Endothelial cell of umbilical vein (primary cell): ENCODE measurements around the gene TAS1R3. TPM values are rescaled to one million over a fixed set of nuclear protein-coding genes. Genes with fewer than 3 reads are reported as not detected.

ENCODE experiments used
- BruUV-seq: library from RNA; stranded (reverse); fragments of 400-500 nt; replicated peaks from 2 replicates; lab custom pipeline; 2021; lab: Mats Ljungman, UMichigan
- CTCF ChIA-PET: fragments of 300-600, 350-600 bp; sonication (Branson Sonifier 250); formaldehyde crosslinking; loops from one replicate; lab custom pipeline; 2021; ENCODE audit warnings: antibody characterized with exemption, inconsistent platforms; lab: Charles Lee
- POLR2A ChIA-PET: fragments of 300-600, 350-600 bp; sonication (Branson Sonifier 250); formaldehyde crosslinking; loops from one replicate; lab custom pipeline; 2021; ENCODE audit warnings: antibody characterized with exemption, inconsistent platforms; lab: Charles Lee
- DNase-seq: peaks from one replicate; pipeline ENCODE4 v3.0.0-alpha.2; 2011; ENCODE audit warnings: low read depth, low spot score
- FAIRE-seq: peaks from 2 replicates; lab custom pipeline; 2011; peaks lifted over from hg19 to GRCh38; lab: Jason Lieb, UNC
- H2AFZ ChIP-seq: 2 replicates; pipeline ENCODE4 v1.6.0; 2012; ENCODE audit warnings: low read depth, low read length, control low read depth, inconsistent platforms
- H3K27ac ChIP-seq: 2 replicates; pipeline ENCODE4 v1.5.1; 2011; ENCODE audit warnings: low read depth, mild to moderate bottlenecking, control low read depth, low read length, moderate library complexity; ENCODE audit not compliant: insufficient read depth
- H3K27me3 ChIP-seq, 2 experiments: 2 replicates each; pipeline versions ENCODE4 v1.6.0 to v1.6.1; 2011; ENCODE audit warnings: low read length in 2 of 2, mixed read lengths in 1 of 2; ENCODE audit not compliant: control insufficient read depth in 2 of 2, insufficient read depth in 2 of 2
- H3K36me3 ChIP-seq, 2 experiments: 2 replicates in 1 of 2; 3 replicates in 1 of 2; pipeline ENCODE4 v1.5.1; 2011; ENCODE audit warnings: low read length in 2 of 2, mild to moderate bottlenecking in 1 of 2, moderate library complexity in 1 of 2; ENCODE audit not compliant: control insufficient read depth in 2 of 2, insufficient read depth in 2 of 2; ENCODE audit errors: extremely low read depth in 1 of 2
- H3K4me1 ChIP-seq: 3 replicates; pipeline ENCODE4 v1.5.1; 2011; ENCODE audit warnings: mild to moderate bottlenecking, low read length; ENCODE audit not compliant: control insufficient read depth, insufficient read depth; ENCODE audit errors: extremely low read depth
- H3K4me2 ChIP-seq: 2 replicates; pipeline ENCODE4 v1.6.1; 2011; ENCODE audit warnings: low read length, control low read depth, mixed read lengths; ENCODE audit not compliant: insufficient read depth
- H3K4me3 ChIP-seq, 3 experiments: fragments of 200-600 bp in 1 of 3; sonication (generic), shearing (Covaris generic) in 1 of 3; replicated peaks in 1 of 3; 2 replicates each; pipeline ENCODE4 v1.5.1; 2011 to 2016; ENCODE audit warnings: control low read depth in 3 of 3, low read length in 3 of 3, mild to moderate bottlenecking in 2 of 3, inconsistent platforms in 1 of 3, low read depth in 1 of 3, moderate library complexity in 1 of 3; ENCODE audit not compliant: insufficient read depth in 1 of 3
- H3K79me2 ChIP-seq: 2 replicates; pipeline ENCODE4 v1.6.0; 2012; ENCODE audit warnings: low read length, inconsistent platforms; ENCODE audit not compliant: control insufficient read depth, insufficient read depth
- H3K9ac ChIP-seq: replicated peaks from 2 replicates; pipeline ENCODE3; 2011; ENCODE audit warnings: low read length, control low read depth; ENCODE audit not compliant: insufficient read depth; ENCODE audit errors: extremely low read depth
- H3K9me1 ChIP-seq: replicated peaks from 3 replicates; pipeline ENCODE4 v1.6.0; 2011; ENCODE audit warnings: mild to moderate bottlenecking, low read length; ENCODE audit not compliant: control insufficient read depth, insufficient read depth; ENCODE audit errors: extremely low read depth
- H3K9me3 ChIP-seq: replicated peaks from 2 replicates; pipeline ENCODE4 v1.5.1; 2012; ENCODE audit warnings: low read length, inconsistent platforms; ENCODE audit not compliant: control insufficient read depth, insufficient read depth
- H4K20me1 ChIP-seq: replicated peaks from 2 replicates; pipeline ENCODE3; 2011; ENCODE audit warnings: mild to moderate bottlenecking, low read length; ENCODE audit not compliant: control insufficient read depth, insufficient read depth; ENCODE audit errors: extremely low read depth
- EZH2 ChIP-seq: IDR thresholded peaks from 2 replicates; pipeline ENCODE4 v1.6.1; 2012; ENCODE audit warnings: borderline replicate concordance, low read depth, mild to moderate bottlenecking, moderate library complexity, low read length, inconsistent platforms; ENCODE audit not compliant: severe bottlenecking
- FOS ChIP-seq: IDR thresholded peaks from 2 replicates; pipeline ENCODE4 v1.6.1; 2011; ENCODE audit warnings: mild to moderate bottlenecking, low read length, moderate library complexity, borderline replicate concordance; ENCODE audit not compliant: insufficient read depth
- GATA2 ChIP-seq: IDR thresholded peaks from 2 replicates; pipeline ENCODE4 v1.7.0; 2011; ENCODE audit warnings: low read depth, mild to moderate bottlenecking, moderate library complexity, mixed read lengths, low read length; ENCODE audit not compliant: insufficient read length, insufficient read depth
- JUN ChIP-seq: IDR thresholded peaks from 2 replicates; pipeline ENCODE4 v1.6.1; 2011; ENCODE audit warnings: borderline replicate concordance, low read depth; ENCODE audit not compliant: insufficient read length, insufficient read depth
- MAX ChIP-seq: IDR thresholded peaks from 2 replicates; pipeline ENCODE4 v1.6.1; 2011; ENCODE audit not compliant: insufficient read depth, insufficient read length
- MYC ChIP-seq: IDR thresholded peaks from one replicate; pipeline ENCODE4 v1.6.1; 2011; ENCODE audit warnings: mild to moderate bottlenecking, low read depth, low read length
- POLR2A ChIP-seq: IDR thresholded peaks from 2 replicates; pipeline ENCODE4 v1.6.1; 2012; ENCODE audit warnings: low read depth, mild to moderate bottlenecking, control low read depth, low read length
- POLR2AphosphoS5 ChIP-seq: IDR thresholded peaks from 2 replicates; pipeline ENCODE4 v1.6.1; 2012; ENCODE audit warnings: low read depth, mild to moderate bottlenecking, control low read depth, low read length, moderate library complexity; ENCODE audit not compliant: insufficient read depth
- dilution Hi-C: fragments of 300-500 bp; cut with MboI; formaldehyde crosslinking; loops from one replicate; pipeline ENCODE4 v1.15.0; 2019; ENCODE audit warnings: low sequenced_read_pairs; ENCODE audit not compliant: extremely low pct_ligation_motif_present
- intact Hi-C: fragments of 100-400 bp; cut with micrococcal nuclease; formaldehyde crosslinking; loops from one replicate; pipeline ENCODE4 v1.10.0; 2022
- polyA plus RNA-seq, 4 experiments: library from polyadenylated mRNA; depleted of rRNA in 3 of 4; stranded (reverse) in 3 of 4; unstranded in 1 of 4; fragments of >200 nt; gene quantifications; 2 replicates each; pipeline versions ENCODE4 v1.2.1 to v1.2.3, GENCODE V29; 2011 to 2012; ENCODE audit warnings: missing spikeins in 1 of 4
- total RNA-seq: library from RNA; stranded (reverse); gene quantifications from 2 replicates; pipeline ENCODE4 v1.2.3, GENCODE V29; 2021
- TF ChIP-seq, protein P1 (sequence below), 2 donors: IDR thresholded peaks; 1 replicate in 1 of 2; 2 replicates in 1 of 2; pipeline ENCODE4 v1.5.1; 2011; ENCODE audit warnings: low read length in 2 of 2, mild to moderate bottlenecking in 2 of 2, moderate library complexity in 2 of 2, control low read depth in 1 of 2, inconsistent platforms in 1 of 2, low read depth in 1 of 2; ENCODE audit not compliant: insufficient read depth in 1 of 2; ENCODE audit errors: extremely low read depth in 1 of 2

The TAS1R3 gene
- total and polyA plus RNA-seq, 2 donors (not counting 3 experiments of a cell fraction or from before 2014, with no cell fraction given) = 0.26 to 0.38 TPM

GRCh38 chr1:1317420-1317819 is 13.7 kb upstream of the TAS1R3 start:
- intact Hi-C loops (no loop called here), dilution Hi-C loops (no loop called here)
- H3K27me3 ChIP-seq = no peaks in the 10 kb centered on the region
- TF ChIP-seq FOS (no peak), POLR2AphosphoS5 (no peak), EZH2 (no peak), POLR2A (no peak), JUN (no peak), MAX (no peak), MYC (no peak), GATA2 (no peak)
- TF ChIP-seq, protein P1, sequence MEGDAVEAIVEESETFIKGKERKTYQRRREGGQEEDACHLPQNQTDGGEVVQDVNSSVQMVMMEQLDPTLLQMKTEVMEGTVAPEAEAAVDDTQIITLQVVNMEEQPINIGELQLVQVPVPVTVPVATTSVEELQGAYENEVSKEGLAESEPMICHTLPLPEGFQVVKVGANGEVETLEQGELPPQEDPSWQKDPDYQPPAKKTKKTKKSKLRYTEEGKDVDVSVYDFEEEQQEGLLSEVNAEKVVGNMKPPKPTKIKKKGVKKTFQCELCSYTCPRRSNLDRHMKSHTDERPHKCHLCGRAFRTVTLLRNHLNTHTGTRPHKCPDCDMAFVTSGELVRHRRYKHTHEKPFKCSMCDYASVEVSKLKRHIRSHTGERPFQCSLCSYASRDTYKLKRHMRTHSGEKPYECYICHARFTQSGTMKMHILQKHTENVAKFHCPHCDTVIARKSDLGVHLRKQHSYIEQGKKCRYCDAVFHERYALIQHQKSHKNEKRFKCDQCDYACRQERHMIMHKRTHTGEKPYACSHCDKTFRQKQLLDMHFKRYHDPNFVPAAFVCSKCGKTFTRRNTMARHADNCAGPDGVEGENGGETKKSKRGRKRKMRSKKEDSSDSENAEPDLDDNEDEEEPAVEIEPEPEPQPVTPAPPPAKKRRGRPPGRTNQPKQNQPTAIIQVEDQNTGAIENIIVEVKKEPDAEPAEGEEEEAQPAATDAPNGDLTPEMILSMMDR (IDR thresholded peaks at IDR 0.05; ENCODE audit: extremely low read depth in 1 of 2, insufficient read depth in 1 of 2, low read depth in 1 of 2, low read length in 2 of 2) = no peak
- no peaks in the 10 kb centered on the region for H3K9me3 ChIP-seq
- H3K4me3 ChIP-seq = no peak overlapping the region
- H3K9me1 ChIP-seq = no peaks in the 10 kb centered on the region
- no peak overlapping the region for H3K27ac ChIP-seq
- peaks cover 0 to 33% of the 10 kb centered on the region in 2 experiments for H3K36me3 ChIP-seq
- no TSS peak for BruUV-seq
- DNase-seq = no peak
- no peaks in the 10 kb centered on the region for H3K4me1 ChIP-seq
- H2AFZ ChIP-seq = no peak overlapping the region
- peaks cover 5% of the 10 kb centered on the region for H4K20me1 ChIP-seq
- ChIA-PET CTCF (no interaction called here), POLR2A (no interaction called here)
- no peak overlapping the region for H3K4me2 ChIP-seq
- FAIRE-seq = no peak
- H3K9ac ChIP-seq = no peak overlapping the region
- peaks cover 30% of the 10 kb centered on the region for H3K79me2 ChIP-seq
